Astrocyte of the spinal cord (primary cell): ENCODE measurements around the gene DSCAML1.

Experiments
- DNase-seq: peaks from one replicate; pipeline ENCODE4 v3.0.0; 2011; ENCODE audit warnings: low read depth, low spot score
- H3K4me3 ChIP-seq: 2 replicates; pipeline ENCODE4 v1.5.1; 2011; ENCODE audit warnings: low read depth, mild to moderate bottlenecking, low read length, moderate library complexity
- in situ Hi-C: cut with HindIII; loops from 2 replicates; pipeline ENCODE4 v1.10.0; 2017; ENCODE audit warnings: low sequenced_read_pairs
- TF ChIP-seq, protein P1 (sequence below): IDR thresholded peaks from 2 replicates; pipeline ENCODE4 v1.5.1; 2012; ENCODE audit warnings: low read depth, mild to moderate bottlenecking, low read length, inconsistent platforms

DSCAML1 gene

GRCh38 chr11:117691516-117691915 lies 105.5 kb downstream of the DSCAML1 start:
- TF ChIP-seq, protein P1, sequence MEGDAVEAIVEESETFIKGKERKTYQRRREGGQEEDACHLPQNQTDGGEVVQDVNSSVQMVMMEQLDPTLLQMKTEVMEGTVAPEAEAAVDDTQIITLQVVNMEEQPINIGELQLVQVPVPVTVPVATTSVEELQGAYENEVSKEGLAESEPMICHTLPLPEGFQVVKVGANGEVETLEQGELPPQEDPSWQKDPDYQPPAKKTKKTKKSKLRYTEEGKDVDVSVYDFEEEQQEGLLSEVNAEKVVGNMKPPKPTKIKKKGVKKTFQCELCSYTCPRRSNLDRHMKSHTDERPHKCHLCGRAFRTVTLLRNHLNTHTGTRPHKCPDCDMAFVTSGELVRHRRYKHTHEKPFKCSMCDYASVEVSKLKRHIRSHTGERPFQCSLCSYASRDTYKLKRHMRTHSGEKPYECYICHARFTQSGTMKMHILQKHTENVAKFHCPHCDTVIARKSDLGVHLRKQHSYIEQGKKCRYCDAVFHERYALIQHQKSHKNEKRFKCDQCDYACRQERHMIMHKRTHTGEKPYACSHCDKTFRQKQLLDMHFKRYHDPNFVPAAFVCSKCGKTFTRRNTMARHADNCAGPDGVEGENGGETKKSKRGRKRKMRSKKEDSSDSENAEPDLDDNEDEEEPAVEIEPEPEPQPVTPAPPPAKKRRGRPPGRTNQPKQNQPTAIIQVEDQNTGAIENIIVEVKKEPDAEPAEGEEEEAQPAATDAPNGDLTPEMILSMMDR, result no peak
- in situ Hi-C loops, result no loop called here
- no peak for DNase-seq
- H3K4me3 ChIP-seq, result no peak overlapping the region

- no peak overlapping the region for H3K4me3 ChIP-seq
- no peak for DNase-seq
- in situ Hi-C loops, result no loop called here
- TF ChIP-seq, protein P1, result no peak
These were observed 105.8 kb downstream of the DSCAML1 start for GRCh38 chr11:117691218-117691514.

GRCh38 chr11:117690484-117691217 lies 106.4 kb downstream of the DSCAML1 start:
- TF ChIP-seq, protein P1, result no peak
- no peak overlapping the region for H3K4me3 ChIP-seq
- in situ Hi-C loops, result no loop called here
- no peak for DNase-seq

DNA sequence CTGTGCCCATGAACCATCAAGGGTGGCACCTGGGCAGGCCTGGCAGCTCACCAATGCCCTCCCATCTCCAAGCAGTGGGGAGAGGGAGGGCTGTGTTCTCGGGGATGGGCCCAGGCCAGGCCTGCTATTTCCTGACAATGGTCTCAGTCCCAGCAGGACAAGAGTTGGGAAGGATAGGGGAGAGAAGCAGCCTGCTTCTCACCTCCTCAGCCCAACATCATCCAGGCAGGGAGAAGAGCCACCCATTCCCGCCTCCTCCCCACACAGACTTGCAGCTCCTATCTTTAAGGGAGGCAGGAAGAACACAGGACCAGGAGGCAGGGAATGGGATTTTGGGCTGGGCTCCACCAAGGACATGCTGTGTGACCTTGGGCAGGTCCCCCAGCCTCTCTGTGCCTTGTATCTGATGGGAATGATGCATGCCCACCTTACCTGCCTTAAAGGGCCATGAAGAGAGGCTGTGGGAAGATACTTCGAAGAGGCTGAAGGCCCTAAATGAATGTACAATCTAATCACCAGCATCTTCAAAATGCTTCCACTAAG lies 108.7 kb downstream of the DSCAML1 start:
- no peak overlapping the region for H3K4me3 ChIP-seq
- TF ChIP-seq, protein P1, result no peak
- in situ Hi-C loops, result no loop called here
- DNase-seq, result no peak

DNA sequence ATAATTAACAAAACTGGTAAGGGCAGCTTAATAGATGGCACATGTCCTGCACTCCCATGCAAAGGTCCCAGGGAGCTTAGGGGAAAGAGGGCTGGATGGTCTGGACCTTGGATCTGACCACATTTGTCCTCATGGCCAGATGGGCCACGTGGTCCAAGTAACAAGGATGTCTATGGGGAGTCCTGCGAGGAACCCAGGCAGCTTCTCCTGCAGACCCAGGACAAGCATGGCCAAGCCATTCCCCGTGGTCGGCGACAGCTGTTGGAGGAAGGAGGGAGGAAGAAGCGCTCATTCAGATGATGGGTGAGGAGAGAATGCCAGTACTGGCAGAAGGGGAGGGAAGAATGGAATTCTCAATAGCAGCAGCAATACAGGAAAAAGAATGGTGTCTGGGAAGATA lies 109.2 kb downstream of the DSCAML1 start:
- in situ Hi-C loops, result no loop called here
- no peak for DNase-seq
- no peak overlapping the region for H3K4me3 ChIP-seq
- TF ChIP-seq, protein P1, result no peak

GRCh38 chr11:117686711-117687110 lies 110.3 kb downstream of the DSCAML1 start:
- TF ChIP-seq, protein P1, result no peak
- H3K4me3 ChIP-seq, result no peak overlapping the region
- DNase-seq, result no peak
- in situ Hi-C loops, result no loop called here
